SU-DHL-6 (cell line): ENCODE data around the gene APCDD1.

Experiments
- H2AFZ ChIP-seq: fragments of 200-600 bp; sonication (generic); 2 replicates; pipeline ENCODE4 v1.6.1; 2014; ENCODE audit warnings: low read depth, mild to moderate bottlenecking, moderate library complexity, mixed read lengths, antibody characterized with exemption, low read length; ENCODE audit not compliant: severe bottlenecking
- H3F3A ChIP-seq: fragments of 200-600 bp; shearing (Covaris generic); 2 replicates; pipeline ENCODE4 v1.6.0; 2016; ENCODE audit warnings: antibody characterized with exemption, mild to moderate bottlenecking; ENCODE audit not compliant: insufficient read depth
- H3K27ac ChIP-seq: fragments of 200-600 bp; sonication (generic); 2 replicates; pipeline ENCODE4 v1.5.1; 2016; ENCODE audit warnings: low read depth, mild to moderate bottlenecking, low read length, moderate library complexity, mixed read lengths
- H3K27me3 ChIP-seq: fragments of 200-600 bp; sonication (generic), shearing (Covaris generic); 2 replicates; pipeline ENCODE4 v1.6.0; 2014; ENCODE audit warnings: mild to moderate bottlenecking, low read length
- H3K36me3 ChIP-seq: fragments of 200-600 bp; sonication (generic); 2 replicates; pipeline ENCODE4 v1.6.1; 2014; ENCODE audit warnings: mild to moderate bottlenecking, low read length, mixed read lengths
- H3K4me2 ChIP-seq: fragments of 300-600, 200-600 bp; shearing (Covaris generic), sonication (generic); 2 replicates; pipeline ENCODE4 v1.6.0; 2014; ENCODE audit warnings: low read length, low read depth, mild to moderate bottlenecking; ENCODE audit not compliant: poor library complexity, severe bottlenecking
- H3K4me3 ChIP-seq: fragments of 200-600 bp; sonication (generic); 2 replicates; pipeline ENCODE4 v1.5.1; 2014; ENCODE audit warnings: antibody characterized with exemption, low read length, mild to moderate bottlenecking, mixed read lengths; ENCODE audit not compliant: insufficient read depth, poor library complexity, severe bottlenecking
- H3K79me2 ChIP-seq: fragments of 200-600 bp; sonication (generic); 2 replicates; pipeline ENCODE4 v1.6.1; 2014; ENCODE audit warnings: mild to moderate bottlenecking, low read length, moderate library complexity; ENCODE audit not compliant: insufficient read depth
- H3K9ac ChIP-seq: fragments of 200-600 bp; sonication (generic); 2 replicates; pipeline ENCODE4 v1.7.0; 2014; ENCODE audit warnings: mild to moderate bottlenecking, low read length
- H3K9me2 ChIP-seq: fragments of 200-600 bp; sonication (generic); replicated peaks from 2 replicates; pipeline ENCODE4 v1.6.1; 2014; ENCODE audit warnings: low read length; ENCODE audit not compliant: insufficient read depth
- H3K9me3 ChIP-seq: fragments of 200-600 bp; sonication (generic); 2 replicates; pipeline ENCODE4 v1.6.1; 2014; ENCODE audit warnings: low read length, mixed read lengths; ENCODE audit not compliant: insufficient read depth
- H4K20me1 ChIP-seq: fragments of 200-600 bp; sonication (generic); 2 replicates; pipeline ENCODE4 v1.6.1; 2014; ENCODE audit warnings: low read depth, mild to moderate bottlenecking, antibody characterized with exemption, low read length, moderate library complexity, mixed read lengths
- CTCF ChIP-seq: fragments of 200-600 bp; sonication (generic); IDR thresholded peaks from one replicate; pipeline ENCODE4 v1.5.1; 2017; ENCODE audit warnings: antibody characterized with exemption, mild to moderate bottlenecking, low read length, moderate library complexity; ENCODE audit not compliant: insufficient read depth, poor library complexity, severe bottlenecking
- EZH2phosphoT487 ChIP-seq: fragments of 200-600 bp; sonication (generic), shearing (Covaris generic); conservative IDR thresholded peaks from 2 replicates; pipeline ENCODE4 v1.6.1; 2018; ENCODE audit warnings: mild to moderate bottlenecking, antibody characterized with exemption, low read length, moderate library complexity, mixed read lengths

The APCDD1 gene

DNA sequence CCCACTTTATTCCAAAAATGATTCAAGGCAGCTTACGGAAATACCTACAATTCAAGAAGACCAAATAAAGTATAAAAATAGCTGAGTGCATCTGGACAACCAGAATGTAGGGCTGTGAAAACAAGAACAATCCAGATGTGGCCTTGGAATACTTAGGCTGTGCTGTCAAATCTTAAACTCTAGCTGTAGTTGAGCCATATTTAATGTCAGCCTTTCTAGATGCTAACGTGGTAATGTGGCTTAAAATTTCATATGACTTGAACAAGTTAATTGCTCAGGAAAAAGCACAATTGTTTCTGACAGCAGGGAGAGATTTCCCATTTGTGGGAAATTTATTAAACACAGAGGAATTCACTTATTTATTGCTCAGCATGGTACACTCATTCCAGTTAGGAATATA lies 56.8 kb downstream of the APCDD1 start:
- H3K4me2 ChIP-seq = no peak overlapping the region

DNA sequence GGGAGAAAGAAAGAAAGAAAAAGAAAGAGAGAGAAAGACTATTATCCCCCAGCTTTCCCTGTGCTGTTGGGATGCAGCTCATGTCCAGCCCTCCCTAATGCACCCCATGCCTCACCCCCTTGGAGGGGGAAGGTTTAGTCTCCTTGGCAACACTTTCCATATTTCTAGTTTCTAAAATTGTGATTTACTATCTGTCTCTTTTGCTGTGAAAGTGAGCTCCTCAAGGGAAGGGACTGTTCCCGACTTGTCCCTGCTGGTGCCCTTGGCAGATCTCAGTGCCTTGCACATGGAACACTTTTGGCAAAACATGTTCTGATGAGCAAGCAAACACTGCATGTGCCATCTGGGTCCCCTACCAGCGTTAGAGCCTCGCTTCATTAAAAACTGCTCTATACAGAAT lies 59.6 kb downstream of the APCDD1 start:
- no peak overlapping the region for H3K4me2 ChIP-seq
- no peaks in the 10 kb centered on the region for H3K27me3 ChIP-seq
- no peak overlapping the region for H2AFZ ChIP-seq
- no peak overlapping the region for H3K27ac ChIP-seq
- H3K4me3 ChIP-seq = no peak overlapping the region
- H3F3A ChIP-seq = no peaks in the 10 kb centered on the region
- TF ChIP-seq CTCF (no peak), EZH2phosphoT487 (no peak)
- H4K20me1 ChIP-seq = no peaks in the 10 kb centered on the region
- H3K36me3 ChIP-seq = no peaks in the 10 kb centered on the region
- H3K9me3 ChIP-seq = no peaks in the 10 kb centered on the region
- no peaks in the 10 kb centered on the region for H3K9me2 ChIP-seq
- H3K9ac ChIP-seq = no peak overlapping the region
- H3K79me2 ChIP-seq = no peaks in the 10 kb centered on the region

More for the DNA sequence above, 56.8 kb downstream of the APCDD1 start:
- no peak overlapping the region for H3K27ac ChIP-seq
- no peaks in the 10 kb centered on the region for H3K36me3 ChIP-seq
- H4K20me1 ChIP-seq = no peaks in the 10 kb centered on the region
- no peaks in the 10 kb centered on the region for H3F3A ChIP-seq
- no peak overlapping the region for H2AFZ ChIP-seq
- TF ChIP-seq CTCF (no peak), EZH2phosphoT487 (no peak)
- no peak overlapping the region for H3K4me3 ChIP-seq
- no peak overlapping the region for H3K9ac ChIP-seq
- H3K27me3 ChIP-seq = no peaks in the 10 kb centered on the region
- no peaks in the 10 kb centered on the region for H3K9me2 ChIP-seq
- H3K79me2 ChIP-seq = no peaks in the 10 kb centered on the region
- no peaks in the 10 kb centered on the region for H3K9me3 ChIP-seq

- Histone ChIP-seq H4K20me1 (no peaks in the 10 kb centered on the region), H3K9ac (no peak overlapping the region), H2AFZ (no peak overlapping the region), H3K9me2 (no peaks in the 10 kb centered on the region), H3K79me2 (no peaks in the 10 kb centered on the region), H3K36me3 (no peaks in the 10 kb centered on the region), H3K4me3 (no peak overlapping the region), H3F3A (no peaks in the 10 kb centered on the region), H3K4me2 (no peak overlapping the region), H3K9me3 (no peaks in the 10 kb centered on the region), H3K27ac (no peak overlapping the region), H3K27me3 (no peaks in the 10 kb centered on the region)
- no peak for TF ChIP-seq EZH2phosphoT487
These were observed 60.2 kb downstream of the APCDD1 start for GRCh38 chr18:10514601-10515000.

DNA sequence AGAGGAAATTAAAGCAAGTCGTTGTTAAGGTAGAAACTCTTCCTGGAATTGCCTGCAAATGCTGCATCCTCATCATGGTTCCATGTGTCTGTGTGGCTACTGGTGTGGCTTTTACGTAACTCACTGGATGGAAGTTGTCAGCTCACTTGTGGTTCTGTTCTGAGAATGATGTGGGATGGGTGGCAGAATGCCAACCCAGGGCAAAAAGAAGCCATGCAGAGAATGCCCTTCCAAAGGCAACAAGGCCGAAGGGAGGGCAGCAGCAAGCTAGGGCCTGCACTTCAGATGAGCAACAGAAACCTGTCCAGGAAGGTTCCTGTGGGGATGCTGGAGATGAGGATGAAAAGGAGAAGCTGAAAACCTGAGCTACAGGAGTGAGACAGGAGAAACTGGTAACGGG lies 61.0 kb downstream of the APCDD1 start:
- Histone ChIP-seq H3K79me2 (no peaks in the 10 kb centered on the region), H3K9me2 (no peaks in the 10 kb centered on the region), H3F3A (no peaks in the 10 kb centered on the region), H3K27ac (no peak overlapping the region), H3K9me3 (no peaks in the 10 kb centered on the region), H3K4me2 (no peak overlapping the region), H3K4me3 (no peak overlapping the region), H4K20me1 (no peaks in the 10 kb centered on the region), H3K36me3 (no peaks in the 10 kb centered on the region), H2AFZ (no peak overlapping the region), H3K9ac (no peak overlapping the region), H3K27me3 (no peaks in the 10 kb centered on the region)
- TF ChIP-seq EZH2phosphoT487 = no peak
- no peak for TF ChIP-seq CTCF
